Prostate gland (tissue), 2 donors: ENCODE results near the gene TTL. TPM values are rescaled to one million over a fixed set of nuclear protein-coding genes. Genes with fewer than 3 reads are reported as not detected.
"Not testable (repeated sequence)": the region's sequence is repeated elsewhere in the genome, so short reads cannot be mapped to it uniquely, and the experiment has no call there.

ENCODE experiments used
- DNase-seq: peaks from one replicate; pipeline ENCODE4 v3.0.0-alpha.2; 2019; ENCODE audit warnings: low spot score
- H3K27ac ChIP-seq, 2 donors: fragments of 200-600 bp; sonication (generic); 2 replicates each; pipeline ENCODE4 v1.5.1; 2017 to 2019
- H3K27me3 ChIP-seq: fragments of 200-600 bp; sonication (generic); replicated peaks from 2 replicates; pipeline ENCODE4 v1.5.1; 2019; ENCODE audit not compliant: insufficient read depth
- H3K36me3 ChIP-seq, 2 donors: fragments of 200-600 bp; sonication (generic); 1 replicate in 1 of 2; 2 replicates in 1 of 2; pipeline versions ENCODE4 v1.5.1 to v1.8.1; 2017 to 2019
- H3K4me1 ChIP-seq: fragments of 200-600 bp; sonication (generic); replicated peaks from 2 replicates; pipeline ENCODE4 v1.5.1; 2019
- H3K4me3 ChIP-seq, 2 donors: fragments of 200-600 bp; sonication (generic); 2 replicates each; pipeline ENCODE4 v1.5.1; 2017 to 2019
- H3K9me3 ChIP-seq: fragments of 200-600 bp; sonication (generic); 2 replicates; pipeline ENCODE4 v1.5.1; 2017
- POLR2A ChIP-seq: fragments of 450-650 bp; IDR thresholded peaks from one replicate; pipeline ENCODE4 v1.6.1; 2016; ENCODE audit warnings: antibody characterized with exemption, mild to moderate bottlenecking
- POLR2AphosphoS5 ChIP-seq: sonication (generic); formaldehyde crosslinking; IDR thresholded peaks from one replicate; pipeline ENCODE4 v1.6.1; 2017; ENCODE audit warnings: antibody characterized with exemption
- WGBS: methylation state at CpG from one replicate; pipeline ENCODE4 v1.1.5; 2018; 5-methylcytosine and 5-hydroxymethylcytosine counted together
- intact Hi-C: fragments of 100-400 bp; cut with DNase I; formaldehyde crosslinking; loops from one replicate; pipeline ENCODE4 v1.14.2; 2022
- total RNA-seq, 2 donors: library from RNA; depleted of rRNA; stranded (reverse); fragments of >200 nt; gene quantifications; one replicate each; pipeline ENCODE4 v1.1.0, GENCODE V29; 2016
- TF ChIP-seq, protein P1 (sequence below), 4 experiments: fragments of 200-600 bp in 2 of 4; fragments of 450-650 bp in 2 of 4; sonication (generic) in 2 of 4; IDR thresholded peaks; 1 replicate in 3 of 4; 2 replicates in 1 of 4; pipeline ENCODE4 v1.5.1; 2016 to 2019; ENCODE audit warnings: antibody characterized with exemption in 4 of 4, mild to moderate bottlenecking in 2 of 4, moderate library complexity in 2 of 4

The TTL gene
- total RNA-seq, 2 donors from 2014 or later: 8.2 to 12.0 TPM

DNA sequence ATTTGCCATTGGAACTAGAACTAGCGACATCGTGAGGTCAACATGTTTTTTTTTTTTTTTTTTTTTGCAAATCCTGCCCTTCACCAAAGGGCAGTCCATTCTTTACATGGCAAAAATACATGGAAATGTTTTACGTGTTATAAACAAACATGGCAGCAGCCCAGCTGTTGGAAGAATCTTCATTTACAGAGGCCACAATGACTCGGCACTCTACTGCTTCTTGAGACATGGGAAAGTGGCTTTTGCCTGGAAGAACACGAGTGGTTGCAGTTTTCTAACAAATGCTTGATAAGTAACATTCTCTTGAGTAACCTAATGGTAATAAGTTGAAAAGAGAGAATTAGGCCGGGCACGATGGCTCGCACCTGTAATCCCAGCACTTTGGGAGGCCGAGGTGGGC, 37.5 kb downstream of the TTL start:
- no peak for DNase-seq
- no peaks in the 10 kb centered on the region for H3K36me3 ChIP-seq
- no peak overlapping the region for H3K4me3 ChIP-seq
- H3K27ac ChIP-seq: no peak overlapping the region
- TF ChIP-seq POLR2A (no peak), POLR2AphosphoS5 (no peak)
- TF ChIP-seq, protein P1, sequence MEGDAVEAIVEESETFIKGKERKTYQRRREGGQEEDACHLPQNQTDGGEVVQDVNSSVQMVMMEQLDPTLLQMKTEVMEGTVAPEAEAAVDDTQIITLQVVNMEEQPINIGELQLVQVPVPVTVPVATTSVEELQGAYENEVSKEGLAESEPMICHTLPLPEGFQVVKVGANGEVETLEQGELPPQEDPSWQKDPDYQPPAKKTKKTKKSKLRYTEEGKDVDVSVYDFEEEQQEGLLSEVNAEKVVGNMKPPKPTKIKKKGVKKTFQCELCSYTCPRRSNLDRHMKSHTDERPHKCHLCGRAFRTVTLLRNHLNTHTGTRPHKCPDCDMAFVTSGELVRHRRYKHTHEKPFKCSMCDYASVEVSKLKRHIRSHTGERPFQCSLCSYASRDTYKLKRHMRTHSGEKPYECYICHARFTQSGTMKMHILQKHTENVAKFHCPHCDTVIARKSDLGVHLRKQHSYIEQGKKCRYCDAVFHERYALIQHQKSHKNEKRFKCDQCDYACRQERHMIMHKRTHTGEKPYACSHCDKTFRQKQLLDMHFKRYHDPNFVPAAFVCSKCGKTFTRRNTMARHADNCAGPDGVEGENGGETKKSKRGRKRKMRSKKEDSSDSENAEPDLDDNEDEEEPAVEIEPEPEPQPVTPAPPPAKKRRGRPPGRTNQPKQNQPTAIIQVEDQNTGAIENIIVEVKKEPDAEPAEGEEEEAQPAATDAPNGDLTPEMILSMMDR (IDR thresholded peaks at IDR 0.05): no peak
- WGBS: 88% methylated on average over 9 of the region's 9 CpGs
- H3K9me3 ChIP-seq: no peaks in the 10 kb centered on the region
- intact Hi-C loops: no loop called here
- H3K27me3 ChIP-seq: no peaks in the 10 kb centered on the region
- no peaks in the 10 kb centered on the region for H3K4me1 ChIP-seq

DNA sequence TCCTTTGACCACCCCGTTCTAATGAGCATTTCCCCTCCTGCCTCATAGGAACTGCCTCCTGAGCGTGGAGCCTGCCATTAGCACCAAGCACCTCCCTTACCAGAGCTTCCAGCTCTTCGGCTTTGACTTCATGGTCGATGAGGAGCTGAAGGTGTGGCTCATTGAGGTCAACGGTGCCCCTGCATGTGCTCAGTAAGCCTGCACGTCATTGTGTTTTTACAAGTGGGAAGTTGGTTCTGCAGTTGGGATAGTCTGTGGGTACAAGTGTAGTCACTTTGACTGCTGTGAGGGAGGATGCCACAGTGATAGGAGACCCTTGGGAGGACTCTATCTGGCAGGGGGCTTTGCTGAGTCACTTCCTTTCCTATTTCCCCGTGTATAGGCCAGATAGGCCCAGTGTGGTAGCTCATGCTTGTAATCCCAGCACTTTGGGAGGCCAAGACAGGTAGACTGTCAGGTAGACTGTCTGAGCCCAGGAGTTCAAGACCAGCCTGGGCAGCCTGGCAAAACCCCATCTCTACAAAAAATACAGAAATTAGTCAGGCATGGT, 38.4 kb downstream of the TTL start:
- WGBS: 87% methylated on average over 7 of the region's 7 CpGs
- Histone ChIP-seq H3K4me3 (no peak overlapping the region), H3K9me3 (no peaks in the 10 kb centered on the region), H3K36me3 (no peaks in the 10 kb centered on the region), H3K27me3 (no peaks in the 10 kb centered on the region), H3K27ac (no peak overlapping the region), H3K4me1 (no peaks in the 10 kb centered on the region)
- TF ChIP-seq POLR2A: no peak
- TF ChIP-seq, protein P1 (IDR thresholded peaks at IDR 0.05): no peak
- DNase-seq: no peak
- intact Hi-C loops: no loop called here

DNA sequence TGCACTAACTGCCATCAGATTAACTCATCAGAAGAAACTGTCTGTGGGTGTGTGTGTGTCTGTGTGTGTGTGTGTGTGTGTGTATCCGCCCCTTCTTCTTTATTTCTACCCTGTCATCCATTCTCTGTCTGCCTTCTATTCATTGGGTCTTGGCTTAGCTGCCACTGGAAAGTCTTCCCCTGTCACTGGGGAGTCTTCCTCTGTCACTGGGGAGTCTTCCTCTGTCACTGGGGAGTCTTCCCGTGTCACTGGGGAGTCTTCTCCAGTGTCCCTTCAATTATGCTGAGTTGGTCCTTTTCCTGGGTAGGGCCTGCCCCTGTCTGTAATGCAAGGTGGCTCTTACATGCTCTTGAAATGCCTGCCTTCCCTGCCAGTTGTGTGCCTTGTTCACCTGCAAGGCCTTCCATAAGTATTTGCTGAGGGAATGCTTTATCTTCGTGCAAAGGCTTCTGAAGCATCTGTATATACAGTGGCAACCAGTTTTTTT, 41.4 kb downstream of the TTL start:
- intact Hi-C loops: no loop called here
- no peak for DNase-seq
- no peak overlapping the region for H3K4me3 ChIP-seq
- no peak for TF ChIP-seq POLR2AphosphoS5
- TF ChIP-seq, protein P1 (IDR thresholded peaks at IDR 0.05): no peak
- TF ChIP-seq POLR2A: no peak
- no peaks in the 10 kb centered on the region for H3K4me1 ChIP-seq
- H3K27me3 ChIP-seq: no peaks in the 10 kb centered on the region
- H3K9me3 ChIP-seq: no peaks in the 10 kb centered on the region
- H3K27ac ChIP-seq: no peak overlapping the region
- H3K36me3 ChIP-seq: no peaks in the 10 kb centered on the region
- 90% methylated on average over 3 of the region's 3 CpGs for WGBS

DNA sequence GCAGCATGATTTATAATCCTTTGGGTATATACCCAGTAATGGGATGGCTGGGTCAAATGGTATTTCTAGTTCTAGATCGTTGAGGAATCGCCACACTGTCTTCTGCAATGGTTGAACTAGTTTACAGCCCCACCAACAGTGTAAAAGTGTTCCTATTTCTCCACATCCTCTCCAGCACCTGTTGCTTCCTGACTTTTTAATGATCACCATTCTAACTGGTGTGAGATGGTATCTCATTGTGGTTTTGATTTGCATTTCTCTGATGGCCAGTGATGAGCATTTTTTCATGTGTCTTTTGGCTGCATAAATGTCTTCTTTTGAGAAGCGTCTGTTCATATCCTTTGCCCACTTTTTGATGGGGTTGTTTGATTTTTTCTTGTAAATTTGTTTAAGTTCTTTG, 42.3 kb downstream of the TTL start:
- H3K36me3 ChIP-seq, H3K27me3 ChIP-seq, H3K27ac ChIP-seq, intact Hi-C loops, DNase-seq, H3K9me3 ChIP-seq, H3K4me3 ChIP-seq, H3K4me1 ChIP-seq: not testable (repeated sequence)
- WGBS: 85% methylated on average over 3 of the region's 3 CpGs

DNA sequence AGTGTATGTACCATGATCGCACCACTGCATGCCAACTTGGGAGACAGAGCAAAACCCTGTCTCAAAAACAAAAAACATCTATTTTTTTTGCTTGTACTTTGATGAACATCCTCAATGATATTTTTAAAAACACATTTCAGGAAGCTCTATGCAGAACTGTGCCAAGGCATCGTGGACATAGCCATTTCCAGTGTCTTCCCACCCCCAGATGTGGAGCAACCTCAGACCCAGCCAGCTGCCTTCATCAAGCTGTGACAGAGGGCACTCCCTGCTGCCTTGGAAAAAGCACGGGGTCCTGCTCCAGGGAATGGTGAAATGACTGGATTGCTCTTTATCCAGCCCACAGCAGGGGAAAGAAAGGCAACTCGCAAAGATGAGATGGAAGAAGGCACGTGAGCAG, 46.6 kb downstream of the TTL start:
- intact Hi-C loops: no loop called here
- Histone ChIP-seq H3K4me3 (no peak overlapping the region), H3K27ac (no peak overlapping the region), H3K27me3 (no peaks in the 10 kb centered on the region), H3K9me3 (no peaks in the 10 kb centered on the region), H3K4me1 (no peaks in the 10 kb centered on the region), H3K36me3 (no peaks in the 10 kb centered on the region)
- 90% methylated on average over 5 of the region's 5 CpGs for whole genome bisulfite sequencing
- DNase-seq: no peak
- TF ChIP-seq POLR2A (no peak), POLR2AphosphoS5 (no peak)
- TF ChIP-seq, protein P1 (IDR thresholded peaks at IDR 0.05): no peak
